ENCODE data around the gene OR2H1.

The OR2H1 gene

DNA sequence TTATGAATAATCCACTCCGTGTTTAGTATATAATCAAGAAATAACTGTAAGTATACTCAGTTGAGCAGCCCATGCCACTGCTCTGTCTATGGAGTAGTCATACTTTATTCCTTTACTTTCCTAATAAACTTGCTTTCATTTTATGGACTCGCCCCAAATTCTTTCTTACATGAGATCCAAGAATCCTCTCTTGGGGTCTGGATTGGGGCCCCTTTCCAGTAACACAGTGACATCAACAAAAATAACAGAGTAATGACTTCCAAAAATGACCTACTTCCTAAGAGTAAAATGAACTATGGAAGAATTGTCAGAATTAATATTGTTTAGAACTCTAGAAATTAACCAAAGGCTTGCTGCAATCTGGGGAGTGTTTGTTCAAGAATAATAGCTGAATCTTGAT, 8.8 kb downstream of the OR2H1 start:
- H3K27ac Mint-ChIP-seq = no peak overlapping the region

DNA sequence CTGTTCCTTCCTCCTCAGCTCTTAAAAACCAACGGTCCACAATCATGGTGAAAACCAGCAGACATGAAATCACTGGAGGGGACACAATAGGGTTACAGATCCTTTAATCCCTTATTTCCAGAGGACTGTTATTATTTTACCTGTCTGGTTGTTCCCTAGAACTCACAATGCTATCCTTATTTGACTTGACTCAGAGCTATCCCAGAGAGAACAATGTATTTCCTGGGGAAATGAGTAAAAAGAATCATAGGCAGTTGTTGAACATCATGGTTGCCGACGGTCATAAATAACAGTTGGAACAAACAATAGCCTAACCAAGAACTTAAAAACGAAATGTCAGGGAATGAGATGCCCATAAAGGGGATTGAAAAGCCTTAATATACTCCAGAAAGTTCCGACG, 9.3 kb downstream of the OR2H1 start:
- Mint-ChIP-seq H3K9me3 (no peaks in the 10 kb centered on the region), H3K4me1 (no peaks in the 10 kb centered on the region), H3K27ac (no peak overlapping the region), H3K27me3 (peaks cover 8% of the 10 kb centered on the region), H3K4me3 (no peak overlapping the region), H3K36me3 (no peaks in the 10 kb centered on the region)

More for the DNA sequence above, 8.8 kb downstream of the OR2H1 start:
- Mint-ChIP-seq H3K27me3 (peaks cover 11% of the 10 kb centered on the region), H3K36me3 (no peaks in the 10 kb centered on the region), H3K4me1 (no peaks in the 10 kb centered on the region), H3K4me3 (no peak overlapping the region), H3K9me3 (no peaks in the 10 kb centered on the region)

DNA sequence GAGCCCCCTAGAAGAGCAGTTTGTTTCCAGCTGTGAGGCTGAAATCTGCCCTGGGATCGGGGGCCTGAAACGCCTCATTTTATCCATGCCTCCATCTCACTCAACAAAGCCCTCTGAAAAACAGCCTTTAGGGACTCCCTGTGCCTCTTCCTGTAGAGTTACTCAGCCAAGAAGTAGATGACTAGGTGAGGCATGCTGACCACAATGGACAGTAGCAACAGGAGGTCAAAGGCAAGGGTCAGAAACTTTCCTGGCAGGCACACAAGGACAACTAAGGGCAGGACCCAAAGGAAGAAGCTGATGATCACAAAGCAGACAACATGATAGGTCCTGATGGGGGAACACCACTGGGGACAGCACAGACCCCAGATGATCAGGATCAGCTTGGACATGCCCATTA, 18.0 kb downstream of the OR2H1 start:
- no peaks in the 10 kb centered on the region for H3K36me3 Mint-ChIP-seq
- no peaks in the 10 kb centered on the region for H3K9me3 Mint-ChIP-seq
- H3K4me1 Mint-ChIP-seq = no peaks in the 10 kb centered on the region
- H3K4me3 Mint-ChIP-seq = no peak overlapping the region
- peaks cover 4% of the 10 kb centered on the region for H3K27me3 Mint-ChIP-seq
- no peak overlapping the region for H3K27ac Mint-ChIP-seq

DNA sequence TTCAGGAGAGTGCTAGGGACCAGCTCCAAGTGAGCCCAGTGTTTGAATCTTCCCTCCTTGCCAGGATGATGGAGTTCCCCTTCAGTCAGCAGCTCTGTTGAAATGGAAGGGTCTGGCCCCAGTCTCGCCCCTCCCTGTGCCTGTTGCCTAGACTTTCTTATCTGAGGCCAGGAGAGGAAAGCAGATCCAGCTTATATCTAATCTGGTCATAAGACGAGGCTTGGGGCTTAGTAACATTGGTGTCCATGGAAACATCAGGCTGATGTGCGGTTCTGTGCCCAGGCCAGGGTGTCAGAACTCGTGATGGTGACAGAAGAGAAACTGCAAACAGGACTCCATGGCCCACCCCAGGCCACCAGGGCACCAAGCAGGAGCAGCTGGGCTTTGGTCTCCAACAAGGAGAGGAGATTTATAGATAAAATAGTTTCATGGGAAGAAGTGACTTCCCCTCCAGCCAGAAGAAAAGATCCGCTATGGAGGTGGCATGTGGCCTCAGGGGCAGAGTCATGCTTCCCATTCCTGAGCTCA, 21.0 kb downstream of the OR2H1 start:
- Mint-ChIP-seq H3K36me3 (no peaks in the 10 kb centered on the region), H3K4me3 (no peak overlapping the region), H3K4me1 (no peaks in the 10 kb centered on the region), H3K9me3 (no peaks in the 10 kb centered on the region), H3K27me3 (peaks cover 3% of the 10 kb centered on the region), H3K27ac (no peak overlapping the region)

DNA sequence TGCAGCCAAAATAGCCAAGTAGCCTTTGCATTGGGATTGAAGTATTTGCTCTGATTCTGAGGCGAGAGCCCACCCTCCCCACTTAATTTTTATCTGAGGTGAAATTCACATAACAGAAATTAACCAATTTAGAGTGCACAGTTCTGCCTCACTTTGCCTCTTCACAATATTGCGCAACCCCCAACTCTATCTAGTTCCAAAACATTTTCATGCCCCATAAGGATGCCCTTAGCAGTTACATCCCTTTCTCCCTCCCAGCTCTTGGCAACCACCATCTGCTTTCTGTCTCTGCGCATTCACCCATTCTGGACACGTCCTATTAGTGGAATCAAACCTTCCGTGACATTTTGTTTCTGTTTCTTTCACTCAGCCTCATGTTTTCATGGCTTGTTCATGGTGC, 21.8 kb downstream of the OR2H1 start:
- H3K36me3 Mint-ChIP-seq = no peaks in the 10 kb centered on the region
- H3K4me3 Mint-ChIP-seq = no peak overlapping the region
- no peak overlapping the region for H3K27ac Mint-ChIP-seq
- H3K27me3 Mint-ChIP-seq = peaks cover 3% of the 10 kb centered on the region
- H3K9me3 Mint-ChIP-seq = no peaks in the 10 kb centered on the region
- no peaks in the 10 kb centered on the region for H3K4me1 Mint-ChIP-seq

DNA sequence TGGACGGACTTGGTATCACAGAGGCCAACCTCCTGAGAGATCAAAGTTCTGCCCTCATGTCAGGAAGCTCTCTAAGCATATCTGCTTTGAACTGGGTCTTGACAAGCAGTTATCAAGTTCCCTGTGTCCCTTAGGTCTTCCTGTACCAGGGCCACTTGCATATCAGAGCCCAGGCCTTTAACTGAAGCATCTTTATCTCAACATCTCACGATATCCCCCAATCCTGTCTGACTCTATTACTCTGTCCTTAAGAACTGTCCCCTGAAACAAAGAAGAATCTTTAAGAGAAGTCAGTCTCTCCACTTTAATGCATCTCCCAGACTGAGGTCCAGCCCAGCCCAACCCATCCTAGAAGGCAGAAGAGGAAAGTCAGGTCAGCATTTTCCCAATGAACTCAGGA, 22.6 kb downstream of the OR2H1 start:
- H3K27me3 Mint-ChIP-seq = peaks cover 5% of the 10 kb centered on the region
- H3K27ac Mint-ChIP-seq = no peak overlapping the region
- H3K4me3 Mint-ChIP-seq = no peak overlapping the region
- H3K4me1 Mint-ChIP-seq = no peaks in the 10 kb centered on the region
- H3K36me3 Mint-ChIP-seq = no peaks in the 10 kb centered on the region
- H3K9me3 Mint-ChIP-seq = no peaks in the 10 kb centered on the region

DNA sequence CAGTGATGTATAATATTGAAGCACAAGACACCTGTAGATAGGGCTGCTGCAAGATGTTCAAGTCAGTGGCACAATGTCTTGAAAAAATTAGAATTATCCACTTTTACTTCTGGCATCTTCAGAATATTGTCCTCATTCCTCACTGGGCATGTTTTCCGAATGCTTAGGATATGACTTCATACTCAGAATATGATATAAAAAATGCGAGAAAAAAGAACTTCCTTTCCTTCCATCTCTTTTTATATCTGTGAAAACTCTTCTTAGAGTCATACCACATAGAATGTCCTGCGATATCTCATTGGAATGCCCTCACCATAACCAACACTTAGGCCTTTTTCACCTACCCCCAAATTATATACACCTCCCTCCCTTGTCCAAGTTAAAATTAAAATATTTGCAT, 26.2 kb downstream of the OR2H1 start:
- H3K27ac Mint-ChIP-seq = no peak overlapping the region
- H3K27me3 Mint-ChIP-seq = peaks cover 9% of the 10 kb centered on the region
- no peaks in the 10 kb centered on the region for H3K36me3 Mint-ChIP-seq
- H3K4me1 Mint-ChIP-seq = no peaks in the 10 kb centered on the region
- H3K9me3 Mint-ChIP-seq = no peaks in the 10 kb centered on the region
- no peak overlapping the region for H3K4me3 Mint-ChIP-seq

DNA sequence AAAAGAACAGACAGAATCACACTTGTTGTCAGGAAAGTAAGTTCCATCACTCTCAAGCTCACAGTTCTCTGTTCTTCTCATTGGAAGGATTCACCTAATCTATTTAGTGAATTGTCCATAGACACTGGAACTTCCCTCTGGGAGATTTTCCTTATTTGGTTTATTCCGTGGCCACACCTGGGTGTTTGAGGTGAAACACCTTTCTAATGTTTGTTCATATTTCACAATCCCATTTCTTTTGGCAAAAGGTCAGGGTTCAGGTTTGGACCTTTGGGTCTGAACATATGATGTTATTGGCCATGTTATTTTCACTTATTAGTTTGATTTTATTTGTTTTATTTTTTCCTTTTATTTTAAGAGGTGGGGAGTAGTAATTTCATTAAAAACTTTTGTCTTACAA, 26.8 kb downstream of the OR2H1 start:
- no peak overlapping the region for H3K27ac Mint-ChIP-seq
- H3K4me1 Mint-ChIP-seq = no peaks in the 10 kb centered on the region
- no peaks in the 10 kb centered on the region for H3K36me3 Mint-ChIP-seq
- H3K4me3 Mint-ChIP-seq = no peak overlapping the region
- no peaks in the 10 kb centered on the region for H3K9me3 Mint-ChIP-seq
- H3K27me3 Mint-ChIP-seq = peaks cover 9% of the 10 kb centered on the region

DNA sequence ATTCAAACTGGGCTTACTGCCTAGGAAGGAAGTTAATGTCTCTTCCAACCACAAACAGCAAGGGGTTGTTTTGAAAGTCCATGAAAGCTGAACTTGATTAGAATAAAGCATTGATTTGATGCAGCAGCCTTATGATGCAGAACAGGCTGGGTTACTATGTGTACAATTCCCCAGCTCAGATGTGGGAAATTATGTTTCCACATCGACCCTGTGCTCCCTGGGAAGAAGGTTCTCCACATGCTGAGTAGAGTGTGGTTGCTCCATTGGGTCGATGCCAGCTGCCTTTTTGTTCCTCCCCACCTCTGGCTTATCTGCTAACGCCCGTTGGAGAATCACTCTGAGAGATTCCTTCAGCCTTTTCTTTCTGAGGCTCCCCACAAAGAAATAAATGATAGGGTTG, 29.6 kb downstream of the OR2H1 start:
- Mint-ChIP-seq H3K27me3 (peaks cover 12% of the 10 kb centered on the region), H3K36me3 (no peaks in the 10 kb centered on the region), H3K4me1 (no peaks in the 10 kb centered on the region), H3K9me3 (no peaks in the 10 kb centered on the region), H3K4me3 (no peak overlapping the region), H3K27ac (no peak overlapping the region)

DNA sequence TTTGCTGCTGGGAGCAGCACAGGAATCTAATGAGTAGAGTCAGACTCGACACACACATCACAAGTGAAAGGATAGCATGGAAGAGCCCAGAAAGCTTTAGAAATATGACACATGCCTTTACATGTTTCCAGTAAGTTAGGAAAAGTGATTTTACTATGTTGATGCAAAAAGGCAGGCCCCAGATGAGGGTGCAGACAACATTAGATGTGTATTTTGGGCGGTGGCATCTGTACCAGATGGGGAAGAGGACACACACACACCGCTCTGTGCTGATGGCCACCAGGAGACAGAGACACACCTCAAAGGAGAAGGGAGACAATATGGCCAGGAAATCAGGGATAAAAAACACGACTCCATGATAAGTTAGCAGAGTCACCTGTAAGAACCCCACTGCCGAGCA, 30.2 kb downstream of the OR2H1 start:
- no peak overlapping the region for H3K27ac Mint-ChIP-seq
- no peaks in the 10 kb centered on the region for H3K36me3 Mint-ChIP-seq
- H3K9me3 Mint-ChIP-seq = no peaks in the 10 kb centered on the region
- H3K27me3 Mint-ChIP-seq = peaks cover 11% of the 10 kb centered on the region
- H3K4me1 Mint-ChIP-seq = no peaks in the 10 kb centered on the region
- H3K4me3 Mint-ChIP-seq = no peak overlapping the region

DNA sequence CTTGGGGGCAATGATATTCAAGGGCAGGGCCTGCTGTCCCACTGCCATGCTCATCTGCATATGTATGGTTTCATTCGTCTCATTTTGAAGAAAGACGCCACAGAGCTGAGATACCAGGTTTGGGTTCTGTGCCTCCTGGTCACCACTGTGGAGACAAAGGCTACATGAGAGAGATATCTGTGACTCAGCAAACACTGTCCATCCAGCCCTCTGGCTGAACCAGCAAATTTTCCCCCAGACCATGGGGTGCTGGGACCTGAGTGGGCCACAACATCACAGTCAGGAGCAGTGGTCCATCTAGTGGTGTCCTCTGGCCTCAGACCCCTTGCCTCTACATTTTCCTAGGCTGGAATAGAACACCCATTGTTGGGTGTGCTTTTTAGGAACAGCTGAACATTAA, 30.7 kb downstream of the OR2H1 start, which contains the start of gene MAS1L:
TSS of gene MAS1L (minus strand) at position 297 of the 400 bp plus-strand sequence. CDS start at position 243, 54 bp downstream.
- Mint-ChIP-seq H3K4me1 (no peaks in the 10 kb centered on the region), H3K36me3 (no peaks in the 10 kb centered on the region), H3K27me3 (peaks cover 11% of the 10 kb centered on the region), H3K4me3 (no peak within 1 kb of the TSS), H3K9me3 (no peaks in the 10 kb centered on the region), H3K27ac (no peak within 1 kb of the TSS)

DNA sequence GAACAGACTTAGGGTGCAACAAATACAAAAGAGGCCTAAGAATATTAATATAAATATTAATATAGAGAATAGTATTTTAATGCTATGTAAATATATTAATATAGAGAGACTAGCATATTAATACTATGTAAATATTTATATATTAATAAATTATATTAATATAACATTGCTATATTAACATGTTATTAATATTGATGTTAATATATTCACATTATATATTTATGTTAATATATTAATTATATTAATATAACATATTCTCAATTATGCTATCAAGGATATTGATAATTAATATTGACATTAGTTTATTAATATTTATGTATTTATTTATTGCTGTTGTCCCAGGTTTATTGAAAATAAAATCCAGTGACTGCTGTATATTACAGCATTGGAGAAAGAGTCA, 31.9 kb downstream of the OR2H1 start:
- no peaks in the 10 kb centered on the region for H3K4me1 Mint-ChIP-seq
- no peak overlapping the region for H3K4me3 Mint-ChIP-seq
- H3K9me3 Mint-ChIP-seq = no peaks in the 10 kb centered on the region
- no peaks in the 10 kb centered on the region for H3K36me3 Mint-ChIP-seq
- no peak overlapping the region for H3K27ac Mint-ChIP-seq
- H3K27me3 Mint-ChIP-seq = peaks cover 9% of the 10 kb centered on the region

DNA sequence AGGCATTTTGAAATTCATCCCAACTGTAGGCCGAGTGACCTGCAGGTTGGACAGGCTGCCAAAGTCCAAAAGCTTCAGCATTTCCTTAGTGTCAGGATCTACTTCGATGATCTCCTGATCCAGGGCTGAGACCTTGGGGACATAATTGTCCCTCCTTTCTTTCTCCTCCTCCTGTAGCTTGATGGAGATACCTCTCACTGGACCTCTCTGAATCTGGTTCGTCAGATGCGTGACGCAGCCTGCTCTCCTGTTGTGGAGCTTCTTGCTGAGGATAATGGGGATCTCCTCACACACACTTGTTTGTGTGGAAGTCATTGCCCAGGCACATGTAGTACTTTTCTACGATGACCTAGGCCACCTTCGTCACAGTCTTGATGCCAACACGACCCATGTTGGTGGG, 32.3 kb downstream of the OR2H1 start:
- Mint-ChIP-seq H3K36me3 (no peaks in the 10 kb centered on the region), H3K4me1 (no peaks in the 10 kb centered on the region), H3K9me3 (no peaks in the 10 kb centered on the region), H3K27me3 (peaks cover 9% of the 10 kb centered on the region), H3K4me3 (no peak overlapping the region), H3K27ac (no peak overlapping the region)

DNA sequence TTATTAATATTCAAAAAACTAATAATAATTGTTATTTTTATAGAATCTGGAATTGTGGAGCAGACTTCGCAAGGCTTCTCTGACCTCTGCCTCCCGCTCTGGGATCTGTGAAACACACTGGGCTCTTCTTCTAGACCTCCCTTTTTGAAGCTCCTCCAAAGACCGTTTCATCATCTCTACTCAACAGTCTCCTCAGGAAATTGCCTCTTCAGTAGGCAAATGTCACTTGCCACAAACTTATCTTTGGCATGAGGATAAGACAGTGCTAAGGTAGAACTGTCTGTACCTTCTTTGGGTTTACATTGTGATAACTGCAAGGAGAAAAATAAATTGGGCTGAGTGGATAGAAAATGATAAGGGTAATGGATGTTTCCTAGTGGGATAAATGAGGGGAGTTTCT, 33.1 kb downstream of the OR2H1 start:
- no peaks in the 10 kb centered on the region for H3K36me3 Mint-ChIP-seq
- H3K27me3 Mint-ChIP-seq = peaks cover 9% of the 10 kb centered on the region
- H3K4me3 Mint-ChIP-seq = no peak overlapping the region
- no peaks in the 10 kb centered on the region for H3K9me3 Mint-ChIP-seq
- H3K4me1 Mint-ChIP-seq = no peaks in the 10 kb centered on the region
- no peak overlapping the region for H3K27ac Mint-ChIP-seq

DNA sequence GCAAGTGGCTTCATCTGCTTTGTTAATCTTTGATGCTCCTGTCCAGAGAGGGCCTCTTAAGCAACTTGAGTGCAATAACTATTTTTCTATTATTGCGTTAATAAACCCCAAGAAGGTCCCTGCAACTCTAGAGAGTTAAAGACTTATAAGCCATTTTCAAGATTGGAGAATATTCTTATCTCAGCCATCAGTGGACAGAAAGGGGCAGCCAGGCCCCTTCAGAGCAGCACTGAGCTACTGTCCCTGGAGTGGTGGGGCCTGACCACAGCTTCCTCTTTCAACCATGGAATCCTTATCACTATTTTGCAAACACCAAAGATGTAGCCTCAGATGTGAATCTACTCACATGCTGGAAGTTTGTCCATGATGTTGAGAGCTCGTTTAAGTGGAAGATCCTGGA, 33.6 kb downstream of the OR2H1 start:
- no peaks in the 10 kb centered on the region for H3K4me1 Mint-ChIP-seq
- no peak overlapping the region for H3K27ac Mint-ChIP-seq
- no peaks in the 10 kb centered on the region for H3K36me3 Mint-ChIP-seq
- no peaks in the 10 kb centered on the region for H3K9me3 Mint-ChIP-seq
- H3K4me3 Mint-ChIP-seq = no peak overlapping the region
- H3K27me3 Mint-ChIP-seq = peaks cover 10% of the 10 kb centered on the region

DNA sequence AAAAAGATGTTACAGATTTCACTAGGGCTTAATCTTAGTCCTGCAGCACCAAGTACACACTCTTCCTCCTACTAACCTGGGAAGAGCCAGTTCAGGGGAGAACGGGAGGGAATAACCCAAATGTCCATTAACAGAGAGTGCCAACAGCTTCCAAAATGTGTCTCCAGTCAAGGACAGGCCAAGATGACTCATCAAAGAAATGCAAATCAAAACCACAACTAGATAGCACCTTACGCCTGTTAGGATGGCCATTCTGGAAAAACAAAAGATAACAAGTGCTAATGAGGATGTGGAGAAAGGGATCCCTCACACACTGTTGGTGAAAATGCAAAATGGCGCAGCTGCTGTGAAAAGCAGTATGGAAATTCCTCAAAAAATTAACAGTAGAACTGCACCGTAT, 34.6 kb downstream of the OR2H1 start:
- Mint-ChIP-seq H3K4me3 (no peak overlapping the region), H3K9me3 (no peaks in the 10 kb centered on the region), H3K27me3 (peaks cover 11% of the 10 kb centered on the region), H3K36me3 (no peaks in the 10 kb centered on the region), H3K27ac (no peak overlapping the region), H3K4me1 (no peaks in the 10 kb centered on the region)

DNA sequence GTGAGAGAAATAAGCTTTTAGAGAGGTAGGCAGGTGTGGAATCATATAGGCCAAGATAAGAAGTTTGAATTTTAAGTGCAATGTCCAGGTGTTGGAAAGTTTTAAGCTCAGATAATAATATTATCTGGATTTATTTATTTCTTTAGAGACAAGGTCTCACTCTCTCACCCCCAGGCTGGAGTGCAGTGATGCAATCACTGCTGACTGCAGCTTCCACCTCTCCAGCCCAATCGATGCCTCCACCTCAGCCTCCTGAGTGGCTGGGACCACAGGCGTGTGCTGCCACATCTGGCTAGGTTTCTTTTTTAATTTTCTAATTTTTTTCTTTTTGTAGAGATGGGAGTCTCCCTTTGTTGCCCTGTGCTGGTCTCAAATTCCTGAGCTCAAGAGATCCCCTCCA, 36.3 kb downstream of the OR2H1 start:
- peaks cover 12% of the 10 kb centered on the region for H3K27me3 Mint-ChIP-seq

More for the DNA sequence above, 36.3 kb downstream of the OR2H1 start:
- Mint-ChIP-seq H3K36me3 (no peaks in the 10 kb centered on the region), H3K4me3 (no peak overlapping the region), H3K4me1 (no peaks in the 10 kb centered on the region), H3K9me3 (no peaks in the 10 kb centered on the region), H3K27ac (no peak overlapping the region)

Measured in activated naive CD4-positive, alpha-beta T cell treated with anti-CD3 and anti-CD28 coated beads, Interleukin-2, amount 50 U/mL, for 24 hours (primary cell).